Measurements from ENCODE around the gene C1QTNF5. TPM values are rescaled to one million over a fixed set of nuclear protein-coding genes. Genes with fewer than 3 reads are reported as not detected.

C1QTNF5 gene
- total RNA-seq (2022; extraction: Qiagen RNA extraction; ENCODE audit: low read depth) = not detected in 5 replicates

GRCh38 chr11:119340335-119341221 is at the start of gene C1QTNF5:
Gene C1QTNF5, minus strand, starts transcription at chr11:119340883. Its CDS starts 486 bp downstream, at chr11:119340397.

GRCh38 chr11:119381181-119381988 is 40.7 kb upstream of the C1QTNF5 start, which contains the start of gene USP2:
Gene USP2, minus strand, starts transcription at chr11:119381690. Its CDS starts 8,210 bp downstream, at chr11:119373480.

GRCh38 chr11:119346605-119347004 is 5.9 kb upstream of the C1QTNF5 start, which contains the start of gene MFRP:
Gene MFRP, minus strand, starts transcription at chr11:119346705. Its CDS starts 192 bp downstream, at chr11:119346513.

GRCh38 chr11:119334174-119334930 is 6.3 kb downstream of the C1QTNF5 start, which contains the start of gene RNF26:
Gene RNF26, plus strand, starts transcription at chr11:119334527. Its CDS starts 596 bp downstream, at chr11:119335123.

GRCh38 chr11:119316729-119317591 is 23.7 kb downstream of the C1QTNF5 start, which contains the start of gene MCAM:
Gene MCAM, minus strand, starts transcription at chr11:119317130. Its CDS starts 29 bp downstream, at chr11:119317101.

Other genes starting within 250 kb of the C1QTNF5 start
- 35.9 to 44.7 TPM (median 42.6 TPM) in 5 replicates for gene DPAGT1, start 239.0 kb downstream of the C1QTNF5 start, total RNA-seq (2022; extraction: Qiagen RNA extraction; ENCODE audit: low read depth)
- 5.2 to 7.0 TPM (median 6.6 TPM) in 5 replicates for gene C2CD2L, start 233.5 kb downstream of the C1QTNF5 start, total RNA-seq (2022; extraction: Qiagen RNA extraction; ENCODE audit: low read depth)
- 10.4 to 11.9 TPM (median 10.9 TPM) in 5 replicates for gene HINFP, start 219.3 kb downstream of the C1QTNF5 start, total RNA-seq (2022; extraction: Qiagen RNA extraction; ENCODE audit: low read depth)
- gene ABCG4, start 191.8 kb downstream of the C1QTNF5 start, total RNA-seq (2022; extraction: Qiagen RNA extraction; ENCODE audit: low read depth) = 0.19 to 0.36 TPM (median 0.25 TPM) in 5 replicates
- 9.3 to 11.7 TPM (median 11.5 TPM) in 5 replicates for gene NLRX1, start 172.2 kb downstream of the C1QTNF5 start, total RNA-seq (2022; extraction: Qiagen RNA extraction; ENCODE audit: low read depth)
- 0.07 to 0.25 TPM (median 0.17 TPM) in 3 of 5 replicates, not detected in the others for gene NHERF4, start 155.4 kb downstream of the C1QTNF5 start, total RNA-seq (2022; extraction: Qiagen RNA extraction; ENCODE audit: low read depth)
- 7.8 to 11.6 TPM (median 10.8 TPM) in 5 replicates for gene CBL, start 134.5 kb downstream of the C1QTNF5 start, total RNA-seq (2022; extraction: Qiagen RNA extraction; ENCODE audit: low read depth)
- gene MCAM, start 23.8 kb downstream of the C1QTNF5 start, total RNA-seq (2022; extraction: Qiagen RNA extraction; ENCODE audit: low read depth) = 10.4 to 13.7 TPM (median 11.8 TPM) in 5 replicates
- gene RNF26, start 6.4 kb downstream of the C1QTNF5 start, total RNA-seq (2022; extraction: Qiagen RNA extraction; ENCODE audit: low read depth) = 32.7 to 44.8 TPM (median 36.3 TPM) in 5 replicates
- gene MFRP, start 5.8 kb upstream of the C1QTNF5 start, total RNA-seq (2022; extraction: Qiagen RNA extraction; ENCODE audit: low read depth) = not detected in 5 replicates
- gene USP2, start 40.8 kb upstream of the C1QTNF5 start, total RNA-seq (2022; extraction: Qiagen RNA extraction; ENCODE audit: low read depth) = 0.32 to 0.58 TPM (median 0.38 TPM) in 5 replicates
- 10.4 to 20.1 TPM (median 12.8 TPM) in 5 replicates for gene THY1, start 82.3 kb upstream of the C1QTNF5 start, total RNA-seq (2022; extraction: Qiagen RNA extraction; ENCODE audit: low read depth)